HAP-1 (cell line): ENCODE data around the gene C2CD2.

Source experiments
- DNase-seq, 2 experiments: peaks; one replicate each; pipeline ENCODE4 v3.0.0-alpha.2; 2016 to 2020; ENCODE audit warnings: low spot score in 2 of 2
- H3K27me3 ChIP-seq: fragments of 250-450 bp; sonication (Bioruptor Pico); 2 replicates; pipeline ENCODE4 v1.5.1; 2020; ENCODE audit warnings: low read depth, mild to moderate bottlenecking, moderate library complexity
- H3K36me3 ChIP-seq: fragments of 250-450 bp; sonication (Bioruptor Pico); replicated peaks from 2 replicates; pipeline ENCODE4 v1.5.1; 2020; ENCODE audit warnings: mild to moderate bottlenecking
- H3K4me1 ChIP-seq: fragments of 250-450 bp; sonication (Bioruptor Pico); 2 replicates; pipeline ENCODE4 v1.5.1; 2020; ENCODE audit warnings: mild to moderate bottlenecking
- H3K4me3 ChIP-seq: fragments of 250-450 bp; sonication (Bioruptor Pico); 2 replicates; pipeline ENCODE4 v1.5.1; 2020; ENCODE audit warnings: mild to moderate bottlenecking, moderate library complexity
- H3K9me3 ChIP-seq: fragments of 250-450 bp; sonication (Bioruptor Pico); 2 replicates; pipeline ENCODE4 v1.5.1; 2020; ENCODE audit warnings: mild to moderate bottlenecking, moderate library complexity
- in situ Hi-C: fragments of 300-500 bp; cut with MboI; formaldehyde crosslinking; loops from 3 replicates; pipeline ENCODE4 v1.14.3; 2020; ENCODE audit warnings: low sequenced_read_pairs, inconsistent platforms, mixed read lengths

Gene C2CD2

DNA sequence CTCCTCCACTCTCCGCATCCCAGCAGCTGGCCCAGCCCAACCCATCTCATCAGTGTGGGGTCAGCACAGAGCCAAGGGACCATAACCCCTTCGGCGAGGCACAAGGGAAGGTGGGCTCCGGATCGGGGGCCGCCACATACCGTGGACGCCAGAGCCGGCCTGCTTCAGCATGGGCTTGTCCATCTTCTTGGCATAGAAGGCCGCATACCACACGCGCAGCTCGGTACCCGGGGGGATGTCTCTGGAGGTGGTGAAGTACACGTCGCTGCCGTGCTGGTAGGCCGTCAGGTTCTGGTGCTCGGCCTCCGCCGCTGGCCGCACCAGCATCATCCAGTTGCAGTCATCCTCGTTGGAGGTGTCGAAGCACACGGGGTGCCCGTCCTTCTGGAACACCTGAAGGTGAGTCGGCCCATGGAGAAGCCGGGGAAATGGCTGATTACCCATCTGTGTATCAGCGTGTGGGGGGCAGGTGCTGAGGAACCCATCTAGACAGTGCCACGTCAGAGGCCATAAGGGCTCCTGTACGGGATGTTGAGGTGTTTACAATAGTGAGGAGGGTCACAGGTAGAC lies 99.3 kb downstream of the C2CD2 start:
- no peak for DNase-seq
- H3K4me1 ChIP-seq = no peaks in the 10 kb centered on the region
- H3K4me3 ChIP-seq = no peak overlapping the region
- no peaks in the 10 kb centered on the region for H3K9me3 ChIP-seq
- peaks cover 4% of the 10 kb centered on the region for H3K36me3 ChIP-seq
- no peaks in the 10 kb centered on the region for H3K27me3 ChIP-seq
- in situ Hi-C loops = no loop called here

DNA sequence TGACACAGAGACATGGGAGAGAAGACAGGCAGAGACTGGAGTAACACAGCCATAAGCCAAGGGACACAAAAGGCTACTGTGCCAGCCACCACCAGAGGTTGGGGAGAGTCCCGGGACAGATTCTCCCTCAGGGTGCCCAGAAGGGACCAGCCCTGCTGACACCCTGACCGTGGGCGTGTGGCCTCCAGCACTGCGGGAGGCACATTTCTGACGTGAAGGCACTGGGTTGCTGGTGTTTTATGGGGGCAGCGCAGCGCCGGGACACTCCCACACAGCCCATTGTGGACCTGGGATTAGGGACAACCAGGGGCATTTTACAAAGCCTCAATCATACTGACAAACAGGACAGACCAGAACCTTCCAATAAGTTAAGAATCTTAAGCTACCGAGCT lies 100.9 kb downstream of the C2CD2 start:
- H3K36me3 ChIP-seq = peaks cover 4% of the 10 kb centered on the region
- H3K4me3 ChIP-seq = no peak overlapping the region
- in situ Hi-C loops = no loop called here
- H3K4me1 ChIP-seq = no peaks in the 10 kb centered on the region
- DNase-seq = no peak
- no peaks in the 10 kb centered on the region for H3K9me3 ChIP-seq
- no peaks in the 10 kb centered on the region for H3K27me3 ChIP-seq

DNA sequence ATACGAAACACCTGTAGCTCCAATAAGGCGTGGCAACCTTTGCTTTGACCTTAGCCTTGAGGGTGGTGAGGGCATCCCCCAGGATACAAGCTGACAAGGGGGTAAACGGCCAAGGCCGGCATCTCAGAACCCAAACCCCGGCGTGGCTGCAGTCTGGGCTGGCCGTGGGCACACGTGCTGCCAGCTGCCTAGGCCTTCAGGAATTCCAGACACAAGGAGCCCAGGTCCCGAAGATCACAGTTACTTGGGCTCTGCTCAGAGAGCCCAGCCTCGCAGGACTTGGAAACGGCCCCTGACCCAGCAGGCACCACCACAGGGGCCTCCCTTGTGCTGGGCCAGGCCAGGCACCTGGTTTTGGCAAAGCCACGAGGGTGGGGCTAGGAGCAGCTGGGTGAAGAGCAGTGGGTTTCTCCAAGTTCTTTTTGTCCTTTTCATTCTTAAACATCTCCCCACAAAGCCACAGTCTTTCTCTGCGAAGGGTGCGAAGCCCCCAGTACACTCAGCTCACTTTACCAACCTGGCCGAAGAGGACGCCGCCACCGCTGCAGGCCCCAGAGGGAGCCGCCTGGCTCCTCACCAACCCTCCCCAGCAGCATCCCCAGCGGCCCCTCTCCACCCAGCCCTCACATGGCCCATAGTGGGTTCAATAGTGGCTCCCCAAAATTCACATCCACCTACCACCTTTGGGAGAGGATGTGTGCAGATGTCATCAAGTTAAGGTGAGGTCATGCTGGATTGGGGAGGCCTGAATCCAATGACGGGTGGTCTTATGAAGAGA lies 101.5 kb downstream of the C2CD2 start:
- no peaks in the 10 kb centered on the region for H3K27me3 ChIP-seq
- in situ Hi-C loops = no loop called here
- DNase-seq = no peak
- no peak overlapping the region for H3K4me3 ChIP-seq
- H3K9me3 ChIP-seq = no peaks in the 10 kb centered on the region
- peaks cover 4% of the 10 kb centered on the region for H3K36me3 ChIP-seq
- H3K4me1 ChIP-seq = no peaks in the 10 kb centered on the region

DNA sequence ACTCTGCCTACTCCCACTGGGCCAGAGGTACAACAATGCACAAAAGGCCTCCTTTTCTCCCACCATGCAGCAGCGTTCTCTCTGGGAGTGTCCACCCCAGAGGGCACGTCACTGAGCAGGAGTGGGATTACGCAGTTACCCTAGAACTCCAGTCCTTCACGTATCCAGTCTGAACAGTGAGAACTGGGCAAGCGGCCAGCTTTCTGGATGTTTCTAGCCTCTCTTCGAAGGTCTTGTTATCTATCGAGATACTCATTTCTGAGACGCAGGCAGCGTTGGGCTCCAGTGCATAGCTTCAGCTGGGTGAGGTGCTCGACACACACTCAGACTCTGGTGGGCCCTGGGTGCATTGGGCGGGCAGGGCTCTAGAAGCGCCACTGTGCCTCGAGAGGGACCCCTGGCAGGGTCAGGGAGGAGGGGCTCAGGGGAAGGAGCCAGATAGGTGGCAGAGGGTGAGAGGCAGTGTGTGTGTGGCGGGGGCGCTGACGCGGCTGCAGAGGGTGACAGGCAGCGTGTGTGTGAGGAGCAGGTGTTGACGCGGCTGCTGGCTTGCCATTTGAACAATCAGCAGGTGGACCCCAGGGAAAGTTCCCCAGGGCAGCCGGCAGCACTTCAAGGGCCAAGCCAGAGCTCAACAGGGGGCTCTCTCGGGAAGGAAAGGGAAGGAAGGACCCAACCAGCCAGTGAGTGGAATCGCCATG lies 102.6 kb downstream of the C2CD2 start:
- Histone ChIP-seq H3K4me3 (no peak overlapping the region), H3K36me3 (peaks cover 4% of the 10 kb centered on the region), H3K27me3 (no peaks in the 10 kb centered on the region), H3K9me3 (no peaks in the 10 kb centered on the region), H3K4me1 (no peaks in the 10 kb centered on the region)
- in situ Hi-C loops = no loop called here
- no peak for DNase-seq

DNA sequence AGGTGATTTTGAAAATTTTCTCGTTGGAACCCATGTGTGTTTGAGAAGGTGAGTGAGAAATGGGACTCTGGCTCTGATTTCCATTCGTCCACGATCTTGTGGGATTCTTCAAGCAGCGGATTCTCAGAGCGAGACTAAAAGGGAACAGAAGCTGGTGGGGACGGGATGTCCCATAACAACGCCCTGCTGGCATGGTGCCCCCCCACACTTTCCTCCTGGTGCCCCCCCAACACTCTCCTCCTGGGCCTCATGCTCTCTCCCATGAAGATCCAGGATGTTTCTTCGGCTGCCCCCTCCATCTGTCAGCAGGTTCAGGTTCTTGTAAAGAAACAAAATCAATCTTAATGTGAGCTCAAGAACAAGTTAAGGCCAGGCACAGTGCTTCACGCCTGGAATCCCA lies 103.7 kb downstream of the C2CD2 start:
- Histone ChIP-seq H3K9me3 (no peaks in the 10 kb centered on the region), H3K4me1 (no peaks in the 10 kb centered on the region), H3K4me3 (no peak overlapping the region), H3K27me3 (no peaks in the 10 kb centered on the region), H3K36me3 (peaks cover 4% of the 10 kb centered on the region)
- in situ Hi-C loops = no loop called here
- no peak for DNase-seq

DNA sequence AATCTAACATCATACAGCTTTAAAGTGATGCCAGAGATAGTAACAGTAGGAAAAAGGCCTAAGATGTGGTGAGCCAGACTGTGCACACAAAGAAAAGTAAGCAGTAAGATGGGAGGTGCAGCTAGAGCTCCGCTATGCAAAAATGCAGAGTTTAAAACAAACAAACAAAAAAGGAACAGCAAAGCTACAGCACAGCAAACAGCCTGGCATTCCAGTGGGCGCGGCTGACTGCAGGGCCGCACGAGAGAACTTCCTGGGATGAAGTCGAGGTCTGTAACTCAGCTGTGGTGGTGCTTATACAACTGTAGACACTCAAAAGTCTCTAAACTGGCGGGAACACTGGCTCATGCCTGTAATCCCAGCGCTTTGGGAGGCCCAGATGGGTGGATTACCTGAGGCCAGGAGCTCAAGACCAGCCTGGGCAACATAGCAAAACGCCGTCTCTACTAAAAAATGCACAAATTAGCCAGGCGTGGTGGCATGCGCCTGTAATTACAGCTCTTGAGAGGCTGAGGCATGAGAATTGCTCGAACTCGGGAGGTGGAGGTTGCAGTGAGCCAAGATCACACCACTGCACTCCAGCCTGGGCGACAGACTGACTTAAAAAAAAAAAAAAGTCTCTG lies 104.7 kb downstream of the C2CD2 start:
- in situ Hi-C loops = no loop called here
- H3K4me1 ChIP-seq = no peaks in the 10 kb centered on the region

DNA sequence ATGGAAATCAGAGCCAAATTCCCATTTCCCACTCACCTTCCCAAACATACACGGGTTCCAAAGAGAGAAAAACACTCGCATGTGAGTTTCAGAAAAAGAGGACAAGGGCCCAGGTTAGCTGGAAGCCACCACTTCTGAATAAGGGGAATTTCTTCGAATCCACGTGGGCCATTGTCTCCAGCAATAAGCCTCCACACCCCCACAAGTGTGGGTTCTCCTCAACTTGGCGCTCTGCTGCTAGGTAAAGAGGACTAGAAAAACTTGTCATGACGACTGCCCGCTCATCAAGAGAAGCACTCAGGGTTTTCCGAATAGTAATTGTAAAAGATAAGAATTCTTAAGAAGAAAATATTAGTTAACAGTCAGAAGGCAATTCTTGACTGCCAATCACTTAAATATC lies 105.3 kb downstream of the C2CD2 start:
- DNase-seq = no peak
- no peaks in the 10 kb centered on the region for H3K36me3 ChIP-seq
- no peaks in the 10 kb centered on the region for H3K4me1 ChIP-seq
- no peaks in the 10 kb centered on the region for H3K9me3 ChIP-seq
- in situ Hi-C loops = no loop called here
- no peak overlapping the region for H3K4me3 ChIP-seq
- no peaks in the 10 kb centered on the region for H3K27me3 ChIP-seq

More for the DNA sequence above, 104.7 kb downstream of the C2CD2 start:
- H3K9me3 ChIP-seq = no peaks in the 10 kb centered on the region
- H3K27me3 ChIP-seq = no peaks in the 10 kb centered on the region
- peaks cover under 1% of the 10 kb centered on the region for H3K36me3 ChIP-seq
- no peak overlapping the region for H3K4me3 ChIP-seq
- no peak for DNase-seq

DNA sequence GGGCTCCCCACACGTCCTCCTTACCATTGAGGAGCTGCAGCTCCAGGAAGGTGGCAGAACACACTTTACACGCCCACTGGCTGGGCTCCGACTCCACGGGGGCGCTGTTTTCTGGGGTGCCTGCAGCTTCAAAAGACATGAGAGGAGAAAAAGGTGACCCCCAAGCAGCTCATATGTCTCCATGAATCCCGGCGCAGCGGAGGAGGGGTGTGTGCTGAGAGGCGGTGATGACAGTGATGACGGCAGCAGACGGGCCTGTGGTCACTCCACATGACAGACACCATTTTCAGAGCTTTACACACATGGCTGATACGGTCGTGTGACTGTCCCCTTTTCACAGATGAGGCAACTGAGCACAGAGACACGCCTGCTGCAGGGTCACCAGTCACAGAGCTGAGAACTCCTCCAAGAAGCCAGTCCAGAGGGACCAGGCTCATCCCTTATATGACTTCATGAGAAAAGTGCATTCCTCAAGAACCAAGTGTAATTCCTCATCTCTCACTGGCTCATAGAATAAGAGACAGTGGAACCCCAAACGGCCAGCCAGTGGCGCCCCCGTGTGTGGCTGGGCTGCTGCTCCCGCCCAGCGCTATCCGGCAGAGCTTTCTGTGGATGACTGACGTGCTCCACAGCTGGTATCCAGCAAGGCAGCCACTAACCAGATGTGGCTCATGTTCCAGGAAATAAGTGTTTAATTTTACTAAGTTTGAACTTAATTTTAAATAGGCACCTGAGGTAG lies 106.6 kb downstream of the C2CD2 start:
- in situ Hi-C loops = no loop called here
- no peaks in the 10 kb centered on the region for H3K4me1 ChIP-seq

DNA sequence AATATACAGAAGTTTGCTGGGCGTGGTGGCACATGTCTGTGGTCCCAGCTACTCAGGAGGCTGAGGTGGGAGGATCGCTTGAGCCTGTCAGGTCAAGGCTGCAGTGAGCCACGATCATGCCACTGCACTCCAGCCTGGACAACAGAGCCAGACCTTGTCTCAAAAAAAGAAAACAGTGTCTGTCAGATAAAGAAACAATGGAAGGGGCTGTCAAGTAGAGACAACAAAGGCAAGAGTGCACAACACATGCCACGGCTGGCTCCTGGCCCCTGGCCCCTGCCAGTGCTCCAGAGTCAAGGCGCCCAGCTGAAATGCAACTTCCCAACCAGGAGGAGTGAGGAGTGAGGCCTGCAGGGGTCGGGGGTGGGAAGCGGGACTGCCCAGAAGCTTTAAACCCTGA lies 107.3 kb downstream of the C2CD2 start:
- Histone ChIP-seq H3K9me3 (no peaks in the 10 kb centered on the region), H3K36me3 (no peaks in the 10 kb centered on the region), H3K27me3 (no peaks in the 10 kb centered on the region), H3K4me1 (no peaks in the 10 kb centered on the region), H3K4me3 (no peak overlapping the region)
- in situ Hi-C loops = no loop called here
- DNase-seq = no peak

More for the DNA sequence above, 106.6 kb downstream of the C2CD2 start:
- Histone ChIP-seq H3K9me3 (no peaks in the 10 kb centered on the region), H3K4me3 (no peak overlapping the region), H3K36me3 (no peaks in the 10 kb centered on the region), H3K27me3 (no peaks in the 10 kb centered on the region)
- DNase-seq = peak in 1 of 2 experiments; percentile 25

DNA sequence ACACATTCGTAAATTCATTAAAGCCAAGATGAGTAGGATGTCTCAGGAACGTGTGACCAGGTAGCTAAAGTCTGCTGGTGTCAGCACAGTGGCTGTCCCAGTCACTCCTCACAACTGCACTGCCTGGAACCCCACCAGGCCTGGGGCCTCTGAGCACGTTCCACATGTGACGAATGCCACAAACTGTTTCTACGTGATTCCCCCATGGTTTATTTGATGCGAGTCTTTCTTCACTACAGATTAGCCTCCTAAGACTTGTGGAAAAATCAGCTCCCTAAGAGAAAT lies 107.8 kb downstream of the C2CD2 start:
- no peaks in the 10 kb centered on the region for H3K27me3 ChIP-seq
- in situ Hi-C loops = no loop called here
- H3K4me3 ChIP-seq = no peak overlapping the region
- no peaks in the 10 kb centered on the region for H3K4me1 ChIP-seq
- H3K9me3 ChIP-seq = no peaks in the 10 kb centered on the region
- DNase-seq = no peak
- H3K36me3 ChIP-seq = no peaks in the 10 kb centered on the region

DNA sequence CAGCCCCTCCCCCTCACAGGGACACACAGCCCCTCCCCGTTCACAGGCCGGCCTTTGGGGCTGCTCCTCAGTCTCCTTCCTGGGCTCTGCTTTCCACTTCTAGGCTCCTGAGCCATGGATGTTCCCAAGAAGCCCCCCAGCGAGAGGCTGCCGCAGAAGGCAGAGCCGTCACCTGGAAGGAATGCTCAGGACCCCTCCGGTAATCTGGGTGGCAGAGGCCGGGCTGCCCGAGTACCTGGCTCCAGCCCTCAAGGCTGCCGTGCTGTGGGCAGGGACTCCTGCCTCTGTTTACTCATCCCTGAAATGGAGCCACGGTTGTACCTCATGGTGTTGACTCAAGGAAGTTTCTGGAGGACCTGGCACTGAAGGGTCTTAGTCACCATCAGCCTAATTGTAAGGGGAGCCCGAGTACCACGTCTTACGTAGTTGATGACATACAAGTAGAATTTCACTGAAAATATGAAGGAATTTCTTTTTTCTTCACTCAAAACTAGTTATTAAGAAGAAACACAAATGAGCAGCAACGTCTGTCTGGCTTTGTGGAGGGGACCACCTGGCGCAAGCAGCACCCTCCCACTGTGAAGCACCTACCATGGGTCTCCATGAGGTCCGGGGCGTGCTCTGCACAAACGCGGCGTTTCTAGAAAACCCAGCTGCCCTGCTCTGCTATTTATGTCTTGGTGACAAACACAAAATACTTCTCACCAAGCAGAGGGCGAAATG lies 108.3 kb downstream of the C2CD2 start:
- no peak for DNase-seq
- in situ Hi-C loops = no loop called here
- Histone ChIP-seq H3K36me3 (no peaks in the 10 kb centered on the region), H3K4me3 (no peak overlapping the region), H3K27me3 (no peaks in the 10 kb centered on the region), H3K4me1 (no peaks in the 10 kb centered on the region), H3K9me3 (no peaks in the 10 kb centered on the region)

DNA sequence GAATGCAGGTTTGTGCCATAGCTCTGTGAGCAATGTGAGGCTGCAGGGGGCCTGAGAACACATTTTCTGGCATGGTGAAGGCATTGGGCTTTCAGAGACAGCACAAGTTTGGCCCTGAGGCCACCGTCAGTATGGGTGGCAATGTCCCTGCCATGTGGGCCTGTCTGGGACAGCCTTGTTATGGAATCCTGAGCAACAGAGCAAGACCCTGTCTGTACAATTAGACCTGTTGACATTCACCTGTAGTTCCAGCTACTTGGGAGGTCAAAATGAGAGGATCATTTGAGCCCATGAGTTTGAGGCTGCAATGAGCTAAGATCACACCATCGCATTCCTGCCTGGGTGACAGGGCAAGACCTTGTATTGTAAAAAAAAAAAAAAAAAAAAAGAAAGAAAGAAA lies 110.2 kb downstream of the C2CD2 start:
- Histone ChIP-seq H3K4me3 (no peak overlapping the region), H3K27me3 (no peaks in the 10 kb centered on the region), H3K4me1 (no peaks in the 10 kb centered on the region), H3K36me3 (no peaks in the 10 kb centered on the region), H3K9me3 (no peaks in the 10 kb centered on the region)
- in situ Hi-C loops = no loop called here
- DNase-seq = no peak

DNA sequence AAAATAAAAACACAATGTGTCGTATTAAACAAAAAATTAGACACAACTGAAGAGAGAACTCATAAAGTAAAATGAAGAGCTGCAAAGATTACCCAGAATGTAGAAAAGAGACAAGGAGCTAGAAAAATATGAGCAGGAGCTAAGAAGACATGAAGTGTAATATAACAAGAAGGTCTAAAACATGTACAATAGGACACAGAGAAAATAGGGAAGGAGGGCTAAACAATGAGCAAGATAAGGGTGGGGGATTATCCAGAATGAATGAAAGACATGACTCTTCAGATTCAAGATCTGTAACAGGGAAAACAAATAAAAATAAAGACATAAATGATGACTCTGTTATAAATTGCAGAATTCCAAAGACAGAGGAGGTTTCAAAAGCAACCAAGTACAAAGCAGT lies 112.9 kb downstream of the C2CD2 start:
- in situ Hi-C loops = no loop called here
- Histone ChIP-seq H3K4me3 (no peak overlapping the region), H3K4me1 (no peaks in the 10 kb centered on the region), H3K27me3 (no peaks in the 10 kb centered on the region), H3K9me3 (no peaks in the 10 kb centered on the region), H3K36me3 (no peaks in the 10 kb centered on the region)
- no peak for DNase-seq
